ENCODE measurements around the gene TBPL1.

TBPL1 gene

DNA sequence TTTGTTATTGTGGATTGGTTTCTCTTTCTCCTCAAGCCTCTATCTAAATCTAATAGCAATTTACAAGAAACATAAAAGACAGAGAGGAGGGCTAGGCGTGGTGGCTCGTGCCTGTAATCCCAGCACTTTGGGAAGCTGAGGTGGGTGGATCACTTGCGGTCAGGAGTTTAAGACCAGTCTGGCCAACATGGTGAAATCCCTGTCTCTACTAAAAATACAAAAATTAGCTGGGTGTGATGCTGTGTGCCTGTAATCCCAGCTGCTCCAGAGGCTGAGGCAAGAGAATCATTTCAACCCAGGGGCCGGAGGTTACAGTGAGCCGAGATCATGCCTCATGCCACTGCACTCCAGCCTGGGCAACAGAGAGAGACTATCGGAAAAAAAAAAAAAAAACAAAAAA lies 52.8 kb downstream of the TBPL1 start:
- DNase-seq (ENCODE audit: low read depth in 3 of 3), result no peak

DNA sequence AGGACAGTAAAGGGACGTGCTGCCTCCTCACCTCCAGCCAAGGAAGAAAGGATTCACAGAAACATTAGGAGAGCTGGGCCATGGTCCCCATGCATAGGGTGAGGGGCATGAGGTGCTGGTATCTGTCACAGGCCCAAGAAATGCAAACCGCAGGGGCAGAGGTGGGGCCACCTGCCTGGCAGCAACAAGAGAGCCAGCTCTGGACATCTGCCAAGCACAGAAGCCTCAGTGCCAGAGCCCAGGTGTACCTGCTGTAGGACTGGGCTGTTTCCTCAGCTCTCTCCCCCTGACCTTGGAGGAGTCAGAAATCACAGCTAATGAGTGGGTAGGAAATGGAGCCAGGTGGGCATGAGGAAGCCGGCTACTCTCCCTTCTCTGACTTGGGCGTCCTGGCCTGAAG lies 54.1 kb downstream of the TBPL1 start:
- DNase-seq (ENCODE audit: low read depth in 3 of 3), result no peak

DNA sequence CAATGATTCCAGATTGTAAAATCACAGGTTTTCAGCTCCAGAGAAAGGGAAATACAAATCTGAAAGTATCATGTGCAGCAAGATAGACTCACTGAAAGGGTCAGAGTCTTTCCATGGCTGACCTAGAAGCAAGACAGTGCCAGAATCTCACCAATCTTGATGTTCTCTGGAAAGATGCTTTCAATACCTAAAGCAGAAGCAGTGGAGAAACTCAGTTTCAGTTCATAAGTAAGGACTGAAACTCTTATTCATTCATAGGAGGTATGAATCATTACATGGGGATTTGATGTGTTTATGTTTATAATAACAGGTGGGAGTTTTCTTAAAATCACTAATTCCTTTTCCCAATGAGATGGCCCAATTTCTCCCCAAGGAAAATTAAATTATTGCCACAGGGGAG lies 56.9 kb downstream of the TBPL1 start:
- DNase-seq (ENCODE audit: low read depth in 3 of 3), result no peak

DNA sequence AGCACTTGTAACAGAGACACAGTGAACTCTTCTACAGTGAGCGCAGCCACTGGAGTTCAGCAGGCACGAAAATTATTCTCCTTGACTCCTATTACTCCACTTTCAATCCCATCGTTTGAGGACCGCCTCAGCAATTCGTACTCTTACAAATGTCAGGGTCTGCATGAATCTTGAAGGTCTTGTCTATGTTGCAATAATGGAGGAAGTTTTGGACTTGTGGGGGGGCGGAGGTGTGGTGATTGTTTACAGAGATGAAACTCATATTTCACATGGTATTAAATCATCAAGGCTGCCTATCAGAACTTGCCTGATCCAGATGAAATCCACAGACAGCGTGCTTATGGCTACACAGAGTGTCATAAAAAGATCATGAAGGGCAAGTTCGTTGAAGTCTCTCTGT lies 57.4 kb downstream of the TBPL1 start:
- DNase-seq (ENCODE audit: low read depth in 3 of 3), result no peak

DNA sequence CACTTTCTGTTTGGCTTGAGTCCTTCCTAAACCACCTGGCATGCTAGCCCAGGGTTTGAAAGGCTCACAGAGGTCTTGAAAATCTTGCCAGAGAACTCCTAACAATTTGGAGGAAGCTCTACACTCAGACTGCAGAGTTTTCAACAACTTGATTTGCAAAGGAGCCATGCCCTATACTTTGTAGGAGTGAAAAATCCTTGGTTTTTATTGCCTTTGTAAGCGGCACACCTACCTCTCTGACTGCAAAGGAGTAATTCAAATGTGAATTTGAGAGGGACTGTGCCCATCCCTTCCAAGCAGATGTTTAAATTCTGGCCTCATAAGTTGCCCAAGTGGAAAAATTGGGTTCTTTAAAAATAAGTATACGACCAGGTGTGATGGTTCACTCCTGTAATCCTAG lies 58.0 kb downstream of the TBPL1 start:
- no peak for DNase-seq (ENCODE audit: low read depth in 3 of 3)

DNA sequence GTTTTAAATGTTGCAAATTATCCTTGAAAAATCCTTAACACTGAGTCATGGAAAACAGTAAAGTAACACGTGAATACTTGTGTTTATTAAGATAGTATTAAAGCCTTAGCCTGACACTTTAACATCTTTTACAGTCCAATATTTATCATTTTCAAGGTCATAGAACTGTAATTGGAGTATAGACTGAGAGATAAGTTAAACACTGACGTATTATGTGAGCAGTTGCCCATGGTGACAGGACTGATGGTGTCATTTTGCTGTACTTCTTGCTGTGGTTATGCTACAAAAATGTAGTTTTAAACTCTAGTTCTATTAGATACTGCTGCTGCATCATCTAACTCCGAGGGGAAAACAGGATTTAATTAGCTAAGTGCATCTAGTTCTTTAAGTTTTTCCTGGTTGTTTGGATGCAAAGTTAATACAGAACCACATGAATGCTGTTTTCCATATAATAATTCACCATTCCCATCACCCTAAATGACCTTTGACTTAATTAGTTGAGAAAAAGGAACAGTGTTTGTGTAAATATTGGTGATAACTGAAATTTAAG lies 61.6 kb downstream of the TBPL1 start:
- no peak for DNase-seq (ENCODE audit: low read depth in 3 of 3)

DNA sequence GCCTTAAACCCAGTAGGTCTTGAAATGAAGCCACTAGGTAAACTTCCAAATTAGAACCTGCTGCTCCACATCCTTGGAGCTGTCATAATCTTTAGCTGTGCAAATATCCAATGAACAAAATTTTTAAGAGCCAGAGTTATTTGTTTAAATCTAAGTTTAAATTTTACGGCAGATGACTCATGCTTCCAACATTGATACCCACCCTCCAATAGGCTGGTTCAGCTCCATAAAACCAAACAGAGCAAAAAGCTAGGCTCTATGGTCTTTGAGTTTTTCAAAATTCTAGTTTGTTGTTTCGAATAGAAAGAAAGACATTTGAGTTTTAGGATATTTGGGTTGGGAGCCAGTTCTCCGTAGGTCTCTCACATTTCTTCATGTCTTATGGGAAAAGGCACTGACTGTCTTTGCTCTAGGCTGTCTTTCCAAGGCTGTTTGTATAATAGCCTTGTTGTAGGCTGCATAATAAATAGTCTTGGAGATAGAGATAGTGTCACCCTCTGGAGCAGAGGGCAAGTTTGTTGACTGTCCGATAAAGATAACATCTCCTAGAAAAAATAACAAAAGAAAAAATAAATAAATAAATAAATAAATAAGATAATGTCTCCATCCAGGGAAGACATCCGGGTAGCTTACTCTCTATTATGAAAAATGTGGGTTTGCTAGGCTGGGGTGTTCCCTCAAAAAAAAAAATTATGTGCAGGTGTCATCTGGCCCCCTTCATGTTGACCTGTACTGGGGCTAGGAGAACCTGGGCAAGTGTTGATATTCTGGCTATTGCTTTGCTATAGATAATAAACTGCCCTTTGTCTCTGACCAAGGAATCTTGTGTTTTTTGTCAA lies 62.9 kb downstream of the TBPL1 start:
- no peak for DNase-seq (ENCODE audit: low read depth in 3 of 3)

DNA sequence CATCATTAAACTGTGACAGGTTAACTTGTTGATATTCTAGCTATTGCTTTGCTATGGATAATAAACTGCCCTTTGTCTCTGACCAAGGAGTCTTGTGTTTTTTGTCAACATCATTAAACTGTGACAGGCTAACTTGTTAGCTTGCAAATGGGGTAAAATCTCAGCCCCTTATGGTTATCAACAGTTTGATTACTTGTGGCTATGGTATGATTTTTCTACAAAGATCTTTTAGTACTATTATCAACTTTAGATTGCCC lies 63.5 kb downstream of the TBPL1 start:
- no peak for DNase-seq (ENCODE audit: low read depth in 3 of 3)

DNA sequence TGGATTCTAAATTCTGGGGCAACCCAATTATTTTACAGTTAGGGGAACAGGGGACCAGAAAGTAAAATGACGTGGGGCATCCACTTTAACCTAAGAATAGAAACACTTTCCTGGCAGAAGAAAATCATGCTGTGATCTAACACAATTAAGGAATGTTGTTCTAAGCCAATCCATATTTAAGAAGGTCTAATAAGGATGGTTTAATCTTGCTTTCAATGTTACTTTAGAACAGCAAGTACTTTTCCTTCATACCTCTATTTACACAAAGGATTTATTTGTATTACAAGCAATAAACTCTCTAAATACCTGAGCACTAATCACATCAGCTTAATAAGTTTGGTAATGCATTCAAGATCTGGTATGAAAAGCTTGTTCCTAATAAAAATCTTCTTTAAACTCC lies 67.0 kb downstream of the TBPL1 start:
- no peak for DNase-seq (ENCODE audit: low read depth in 3 of 3)

DNA sequence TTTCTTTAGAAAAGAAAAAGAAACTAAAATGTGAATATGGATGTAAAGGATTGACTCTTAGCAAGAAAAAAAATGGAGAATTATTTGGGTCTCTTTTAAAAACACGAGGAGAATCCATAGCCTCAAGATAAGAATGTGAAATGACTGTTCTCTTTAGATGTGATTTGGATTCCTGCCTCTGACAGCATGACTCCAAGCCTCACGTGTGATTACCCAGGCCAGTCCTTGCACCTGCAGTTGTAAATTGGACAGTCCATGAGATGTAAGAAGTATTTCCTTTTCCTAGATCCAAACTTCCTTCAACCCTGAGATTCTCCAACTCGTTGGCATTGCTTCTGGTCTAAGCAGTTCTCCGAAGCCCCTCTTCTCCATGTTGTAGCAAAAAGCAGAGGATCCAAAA lies 67.5 kb downstream of the TBPL1 start:
- DNase-seq (ENCODE audit: low read depth in 3 of 3), result no peak

DNA sequence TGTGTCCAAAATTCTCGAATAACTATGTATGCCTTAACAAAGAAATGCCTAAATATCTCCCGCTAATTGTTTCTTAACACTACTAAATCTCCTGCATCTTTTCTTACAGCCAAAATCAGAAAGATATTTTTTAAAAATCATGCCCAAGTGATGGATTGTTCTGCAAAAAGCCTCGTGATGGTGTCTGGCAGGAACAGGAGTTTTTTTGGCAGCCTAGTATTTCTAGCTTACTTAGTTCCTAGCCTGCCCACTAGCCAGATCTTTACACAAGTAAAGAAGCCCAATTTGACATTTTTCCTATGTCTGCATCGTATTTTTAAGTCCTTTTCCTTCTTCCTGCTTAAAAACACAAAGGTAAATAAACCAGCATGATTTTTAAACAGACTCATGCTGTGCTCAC lies 67.9 kb downstream of the TBPL1 start:
- DNase-seq (ENCODE audit: low read depth in 3 of 3), result no peak

DNA sequence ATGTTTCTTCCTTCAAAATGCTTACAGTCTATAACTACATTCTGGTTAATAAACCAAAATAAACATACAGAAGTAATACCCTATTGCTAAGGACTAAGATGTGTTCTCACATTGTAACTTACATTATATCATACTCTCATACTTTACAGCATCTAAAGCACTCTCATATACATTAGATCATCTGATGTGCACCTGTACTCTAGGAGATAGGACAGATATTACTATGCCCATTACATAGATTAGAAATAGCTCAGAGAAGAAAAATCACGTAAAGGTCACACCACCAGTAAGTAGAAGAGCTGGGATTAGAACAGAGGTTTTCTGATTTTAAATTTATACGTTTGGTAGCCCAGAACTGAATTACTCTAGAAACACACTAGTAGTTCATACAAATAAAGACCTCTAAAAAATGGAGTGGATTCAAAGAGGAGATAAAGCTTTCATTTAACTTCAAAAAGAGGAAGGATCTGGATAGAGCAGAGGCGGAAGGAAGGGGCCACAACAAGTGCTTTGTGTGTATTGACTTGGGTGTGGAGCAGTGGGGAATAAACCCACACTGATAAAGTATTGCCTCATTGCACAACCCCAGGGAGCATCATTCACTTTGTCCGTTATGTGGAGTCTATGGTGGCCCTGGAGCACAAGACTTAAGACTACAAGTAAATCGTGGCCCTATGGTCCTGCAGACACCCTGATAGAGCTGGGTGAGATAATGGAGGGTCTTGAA lies 68.5 kb downstream of the TBPL1 start:
- DNase-seq (ENCODE audit: low read depth in 3 of 3), result no peak

DNA sequence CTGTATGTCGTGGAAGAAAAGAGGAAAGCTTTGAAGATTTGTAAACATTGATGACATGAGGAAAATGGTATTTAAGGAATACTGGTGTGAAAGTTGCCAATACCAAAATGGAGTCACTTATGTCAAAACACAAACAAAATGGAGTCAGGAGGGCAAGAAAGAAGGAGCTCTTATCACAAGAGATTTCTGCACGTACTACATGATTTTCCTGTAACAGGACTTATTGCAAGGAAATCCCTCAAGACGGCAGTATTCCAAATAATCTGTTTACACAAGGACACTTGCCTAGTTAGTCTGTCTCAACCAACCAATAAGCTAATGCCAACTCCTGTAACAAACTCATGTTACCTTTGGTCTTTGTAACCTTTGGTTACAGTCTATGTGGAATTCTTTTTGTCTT lies 69.6 kb downstream of the TBPL1 start:
- no peak for DNase-seq (ENCODE audit: low read depth in 3 of 3)

DNA sequence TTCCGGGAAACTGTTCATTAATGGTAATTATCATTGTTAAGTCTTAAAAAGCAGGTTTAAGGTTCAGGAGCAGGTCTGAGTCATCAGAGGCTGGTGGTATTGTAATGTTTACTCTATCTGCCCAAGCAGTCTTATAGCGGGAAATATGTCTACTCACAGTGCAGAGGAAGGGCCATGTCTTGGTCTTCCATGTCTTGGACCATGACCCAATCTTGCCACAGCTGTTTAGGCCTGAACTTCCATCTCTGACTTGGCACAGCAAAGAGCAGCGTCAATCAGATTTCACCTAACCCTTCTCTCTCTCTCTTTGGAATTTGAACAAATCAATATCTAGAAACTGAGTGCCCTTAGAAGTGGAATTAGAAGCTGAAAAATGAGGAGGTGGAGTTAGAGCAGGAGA lies 73.6 kb downstream of the TBPL1 start:
- no peak for DNase-seq (ENCODE audit: low read depth in 3 of 3)

DNA sequence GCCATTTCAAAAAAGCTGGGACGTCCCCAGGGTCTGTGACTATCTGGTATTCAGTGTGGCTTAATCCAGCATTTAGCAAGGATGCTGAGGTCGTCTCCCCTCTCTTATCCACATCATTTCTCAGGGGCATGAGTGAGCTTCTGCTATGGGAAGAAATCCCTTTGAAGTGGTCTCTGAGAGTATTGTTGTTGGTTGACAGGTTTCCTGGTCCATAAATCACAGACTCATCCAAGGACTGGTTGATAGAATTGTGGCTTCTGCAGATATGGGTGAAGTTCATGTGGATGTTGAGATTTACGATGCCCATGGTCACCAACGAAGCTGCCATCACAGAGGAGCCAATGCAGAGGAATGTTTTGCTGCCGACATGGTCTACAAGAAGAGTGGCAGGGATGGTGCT lies 75.4 kb downstream of the TBPL1 start:
- DNase-seq (ENCODE audit: low read depth in 3 of 3), result no peak

DNA sequence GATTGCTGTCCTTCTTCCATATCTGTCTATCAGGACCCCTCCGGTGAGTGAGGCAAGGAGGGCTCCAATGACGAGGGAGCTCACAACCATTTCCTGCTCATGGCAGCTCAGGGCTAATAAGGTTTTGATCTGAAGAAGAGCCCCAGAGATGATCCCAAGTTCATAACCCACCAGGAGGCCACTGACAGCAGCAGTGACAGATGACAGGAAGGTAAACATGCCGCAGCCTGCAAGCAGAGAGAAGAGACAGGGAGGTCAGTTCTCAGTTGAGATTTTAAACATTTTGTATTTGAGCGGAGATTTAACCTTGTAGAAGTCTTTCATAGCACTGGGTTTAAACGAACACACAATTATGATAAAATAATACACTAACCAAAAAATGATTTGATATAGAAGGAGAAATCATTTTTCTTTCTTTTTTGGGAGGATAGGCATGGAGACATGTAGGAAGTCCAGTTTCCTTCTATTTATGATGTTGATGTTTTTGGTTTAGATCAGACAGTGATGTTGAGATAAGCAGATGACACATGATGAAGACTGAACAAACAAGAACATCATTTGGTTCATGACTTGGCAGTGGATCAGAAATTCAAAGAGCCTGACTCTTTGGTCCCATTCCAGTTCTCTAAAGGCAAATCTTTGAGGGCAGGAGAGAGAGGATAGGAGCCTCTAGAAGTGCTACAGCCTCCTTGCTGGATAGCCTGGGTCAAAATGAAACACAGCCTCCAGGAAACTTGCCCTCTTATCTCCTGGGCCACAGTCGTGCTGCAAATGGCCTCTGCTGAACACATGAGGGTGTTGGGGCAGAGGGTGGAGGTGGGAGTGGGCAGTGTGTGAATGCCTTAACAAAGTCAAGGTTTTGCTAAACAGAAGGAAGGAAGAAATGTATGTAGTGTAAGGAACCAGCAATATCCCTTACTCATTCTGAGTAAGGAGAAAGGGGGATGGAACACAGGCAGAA lies 76.8 kb downstream of the TBPL1 start:
- DNase-seq (ENCODE audit: low read depth in 3 of 3), result no peak

DNA sequence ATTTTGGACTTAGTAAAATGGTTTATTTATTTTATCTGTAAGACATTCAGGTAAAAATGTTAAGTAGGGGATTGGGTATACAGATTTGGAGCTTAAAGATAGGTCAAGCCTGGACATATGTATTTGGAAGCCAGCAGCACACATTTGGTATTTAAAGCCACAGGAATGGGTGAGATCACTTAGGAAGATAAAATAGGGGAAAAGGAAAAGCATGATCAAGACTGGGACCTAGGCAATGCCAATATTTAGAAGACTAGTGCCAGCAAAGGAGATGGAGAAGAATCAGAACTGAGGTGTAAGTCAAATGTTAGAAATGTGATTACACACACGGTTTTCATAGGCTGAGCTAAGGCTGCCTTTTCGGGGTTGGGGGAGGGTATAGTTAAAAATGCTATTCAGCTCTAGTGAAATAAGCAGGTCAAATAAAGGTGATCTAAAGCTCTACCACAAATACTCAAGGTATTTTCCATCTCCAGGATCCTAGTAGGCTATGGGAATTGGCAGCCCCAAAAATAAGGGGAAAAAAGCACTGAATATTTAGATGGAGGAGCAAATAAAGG lies 78.8 kb downstream of the TBPL1 start:
- no peak for DNase-seq (ENCODE audit: low read depth in 3 of 3)

DNA sequence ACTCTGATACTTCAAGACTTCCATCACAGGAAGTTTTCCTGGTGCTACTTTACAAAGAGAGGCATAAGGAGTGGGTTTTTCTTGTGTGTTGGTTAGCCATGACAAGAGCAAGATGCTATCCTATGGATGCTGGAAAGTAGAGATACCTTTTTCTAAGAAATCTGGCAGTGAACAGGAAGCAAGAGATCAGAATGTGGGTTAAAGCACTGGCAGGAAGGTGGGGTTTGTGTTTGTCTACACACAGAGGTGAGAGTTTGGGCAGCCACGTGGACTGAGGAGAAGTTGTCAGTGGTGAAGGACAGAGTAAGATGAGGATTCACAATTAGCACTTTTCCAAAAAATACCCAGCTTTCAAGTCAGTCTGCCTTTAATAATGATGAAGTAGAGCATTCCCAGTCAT lies 81.5 kb downstream of the TBPL1 start:
- DNase-seq (ENCODE audit: low read depth in 3 of 3), result no peak

DNA sequence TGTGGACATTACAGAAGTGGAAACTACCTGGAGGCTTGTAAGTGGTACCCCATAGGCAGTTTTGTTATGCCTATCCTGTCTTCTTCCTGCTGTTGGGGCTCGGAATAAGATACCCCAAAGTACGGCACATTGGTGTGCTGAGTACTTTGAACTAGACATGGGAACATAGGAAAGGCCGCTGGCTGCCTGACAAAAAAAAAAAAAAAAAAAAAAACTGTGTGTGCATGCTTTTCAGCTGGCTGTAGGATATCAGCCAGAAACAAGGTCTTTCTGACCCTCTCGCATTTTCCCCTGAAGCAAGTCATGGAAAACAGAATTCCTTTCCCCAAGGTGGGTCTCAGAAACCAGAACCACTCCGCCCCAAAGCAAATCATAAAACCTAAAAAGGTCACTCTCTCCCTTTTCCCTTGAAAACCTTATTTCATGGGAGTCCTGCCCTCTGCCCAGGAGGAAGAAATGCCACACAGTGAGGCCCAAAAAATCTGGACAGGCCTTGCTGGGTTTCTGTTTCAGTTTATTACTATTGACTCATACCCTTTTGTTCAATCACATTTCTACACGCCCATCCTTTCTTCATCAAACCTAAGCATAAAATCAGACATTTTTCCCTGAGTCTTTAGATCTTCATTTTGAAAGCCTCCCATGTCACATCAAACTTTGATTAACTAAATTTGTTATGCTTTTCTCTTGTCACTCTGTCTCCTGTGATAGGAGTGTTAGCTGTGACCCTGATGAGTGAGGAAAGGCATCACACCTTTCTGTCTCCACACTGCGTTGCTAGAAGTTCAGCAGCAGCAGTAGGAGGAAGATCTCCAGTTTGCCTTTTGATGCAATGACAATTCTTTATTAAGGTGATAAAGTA lies 82.2 kb downstream of the TBPL1 start:
- no peak for DNase-seq (ENCODE audit: low read depth in 3 of 3)

DNA sequence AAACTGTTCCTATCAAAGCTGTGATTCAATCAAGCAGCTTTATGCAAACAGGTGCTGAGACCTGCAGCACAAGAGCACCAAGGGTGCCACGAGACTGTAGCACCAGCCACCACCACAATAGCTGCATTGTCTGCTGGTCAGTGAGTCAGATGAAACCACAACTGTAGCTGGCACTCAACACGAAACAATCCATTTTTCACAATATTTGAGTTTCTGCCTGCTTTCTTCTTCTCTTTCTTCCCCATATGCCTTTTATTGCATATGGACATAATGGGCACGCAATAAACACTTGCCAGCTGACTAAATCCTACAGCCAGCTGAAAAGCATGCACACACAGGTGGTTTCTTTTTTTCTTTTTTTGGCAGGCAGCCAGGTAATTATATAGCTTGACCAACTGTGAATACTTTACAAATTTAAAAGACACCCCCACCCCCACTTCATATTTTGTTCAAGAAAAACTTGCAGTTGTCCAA lies 82.8 kb downstream of the TBPL1 start:
- peak in 1 of 3 donors; percentile 0 for DNase-seq (ENCODE audit: low read depth in 3 of 3)

DNA sequence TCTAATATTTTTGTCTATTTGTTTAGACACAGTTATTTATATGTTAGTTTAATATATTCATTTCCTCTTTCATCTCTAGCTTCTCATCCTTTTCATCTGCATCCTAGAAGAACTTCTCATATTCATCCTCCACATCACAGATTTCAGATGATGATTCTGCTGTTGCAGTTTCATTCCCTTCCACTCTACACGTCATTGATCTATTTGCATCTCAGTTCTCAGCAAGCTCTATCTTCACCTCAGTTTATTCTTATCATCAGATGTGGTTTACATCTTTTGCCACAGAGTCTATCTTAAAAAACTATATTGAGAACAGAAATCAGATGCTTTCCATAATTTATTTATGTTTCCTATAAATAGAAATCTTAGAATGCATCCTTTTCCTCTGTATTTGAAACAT lies 86.1 kb downstream of the TBPL1 start:
- no peak for DNase-seq (ENCODE audit: low read depth in 3 of 3)
